B cell (primary cell): ENCODE data around the gene ZDHHC7. TPM values are rescaled to one million over a fixed set of nuclear protein-coding genes. Genes with fewer than 3 reads are reported as not detected.

Experiments used
- ATAC-seq: fragments of 200-7000 bp; cut with Tn5 transposase; one replicate; pipeline ENCODE4 v1.10.0; 2021; ENCODE audit warnings: low read depth, mild to moderate bottlenecking, moderate number of reproducible peaks, moderate library complexity
- CTCF ChIA-PET: fragments of 350-600 bp; sonication (Branson Sonifier 250); formaldehyde crosslinking; loops from one replicate; lab custom pipeline; 2021; ENCODE audit warnings: antibody characterized with exemption, inconsistent platforms; lab: Charles Lee
- POLR2A ChIA-PET: fragments of 350-600 bp; sonication (Branson Sonifier 250); formaldehyde crosslinking; loops from one replicate; lab custom pipeline; 2021; ENCODE audit warnings: antibody characterized with exemption; lab: Charles Lee
- DNase-seq: peaks from one replicate; pipeline ENCODE4 v3.0.0; 2013
- H2AFZ ChIP-seq: 2 replicates; pipeline ENCODE4 v1.6.1; 2012; ENCODE audit warnings: mild to moderate bottlenecking, low read depth, low read length; ENCODE audit not compliant: insufficient read depth, poor library complexity, severe bottlenecking
- H3K27ac ChIP-seq, 2 donors: 1 replicate in 1 of 2; 2 replicates in 1 of 2; pipeline ENCODE4 v1.5.1; 2012 to 2013; ENCODE audit warnings: low read length in 2 of 2, mild to moderate bottlenecking in 2 of 2, moderate library complexity in 1 of 2
- H3K27me3 ChIP-seq, 4 experiments: fragments of 200-600 bp in 1 of 4; sonication (generic) in 1 of 4; replicated peaks in 1 of 4; 1 replicate in 2 of 4; 2 replicates in 2 of 4; pipeline versions ENCODE4 v1.6.1 to v1.7.0; 2013 to 2016; ENCODE audit warnings: low read length in 3 of 4, mild to moderate bottlenecking in 2 of 4, mixed read lengths in 1 of 4, moderate library complexity in 1 of 4; ENCODE audit not compliant: insufficient read depth in 4 of 4, control insufficient read depth in 3 of 4; ENCODE audit errors: control extremely low read depth in 1 of 4
- H3K36me3 ChIP-seq, 2 experiments: replicated peaks in 1 of 2; 1 replicate in 1 of 2; 2 replicates in 1 of 2; pipeline versions ENCODE4 v1.6.1 to v1.7.1; 2013; ENCODE audit warnings: low read length in 1 of 2; ENCODE audit not compliant: insufficient read depth in 2 of 2, control insufficient read depth in 1 of 2; ENCODE audit errors: control extremely low read depth in 1 of 2, extremely low read depth in 1 of 2
- H3K4me1 ChIP-seq, 2 donors: fragments of 200-600 bp in 1 of 2; sonication (generic) in 1 of 2; 1 replicate in 1 of 2; 2 replicates in 1 of 2; pipeline versions ENCODE4 v1.5.1 to v1.6.1; 2013 to 2017; ENCODE audit warnings: low read length in 2 of 2; ENCODE audit not compliant: control insufficient read depth in 2 of 2, insufficient read depth in 2 of 2
- H3K4me2 ChIP-seq: replicated peaks from 2 replicates; pipeline ENCODE3; 2012; ENCODE audit warnings: mild to moderate bottlenecking, low read depth, low read length; ENCODE audit not compliant: poor library complexity, severe bottlenecking
- H3K4me3 ChIP-seq, 5 experiments: fragments of 200-600 bp in 1 of 5; sonication (generic) in 1 of 5; 1 replicate in 3 of 5; 2 replicates in 2 of 5; pipeline versions ENCODE4 v1.5.1 to v1.7.0; 2011 to 2016; ENCODE audit warnings: low read length in 4 of 5, mild to moderate bottlenecking in 4 of 5, low read depth in 2 of 5, control low read depth in 1 of 5, moderate library complexity in 1 of 5; ENCODE audit not compliant: insufficient read depth in 1 of 5; ENCODE audit errors: control extremely low read depth in 1 of 5, extremely low read depth in 1 of 5
- H3K79me2 ChIP-seq: fragments of 200-600 bp; sonication (generic); one replicate; pipeline ENCODE4 v1.6.0; 2016; ENCODE audit warnings: low read length; ENCODE audit not compliant: control insufficient read depth, insufficient read depth
- H3K9ac ChIP-seq: fragments of 200-600 bp; sonication (generic); 2 replicates; pipeline ENCODE4 v1.6.1; 2017; ENCODE audit warnings: mild to moderate bottlenecking, low read length, moderate library complexity
- H3K9me3 ChIP-seq, 3 donors: one replicate each; pipeline versions ENCODE4 v1.6.1 to v1.7.1; 2013; ENCODE audit warnings: low read length in 2 of 3; ENCODE audit not compliant: control insufficient read depth in 2 of 3, insufficient read depth in 1 of 3; ENCODE audit errors: control extremely low read depth in 1 of 3
- H4K20me1 ChIP-seq: 2 replicates; pipeline ENCODE4 v1.6.0; 2012; ENCODE audit warnings: mild to moderate bottlenecking, low read length; ENCODE audit not compliant: insufficient read depth, control insufficient read depth, poor library complexity, severe bottlenecking
- H3K27ac Mint-ChIP-seq: one replicate; pipeline ENCODE4 v1.8.0; 2021; ENCODE audit warnings: mixed read lengths
- H3K27me3 Mint-ChIP-seq: one replicate; pipeline ENCODE4 v1.8.0; 2021; ENCODE audit warnings: mixed read lengths
- H3K4me1 Mint-ChIP-seq: one replicate; pipeline ENCODE4 v1.8.0; 2021; ENCODE audit warnings: mixed read lengths
- H3K4me3 Mint-ChIP-seq: one replicate; pipeline ENCODE4 v1.8.0; 2021; ENCODE audit warnings: mixed read lengths
- H3K9me3 Mint-ChIP-seq: one replicate; pipeline ENCODE4 v1.8.0; 2022; ENCODE audit warnings: mixed read lengths; ENCODE audit not compliant: insufficient read depth
- CTCF ChIP-seq: fragments of 200-600 bp; IDR thresholded peaks from one replicate; pipeline ENCODE4 v1.8.0; 2022; ENCODE audit warnings: antibody characterized with exemption, mild to moderate bottlenecking
- EZH2 ChIP-seq: IDR thresholded peaks from 2 replicates; pipeline ENCODE4 v1.6.1; 2012; ENCODE audit warnings: borderline replicate concordance, low read depth, mild to moderate bottlenecking, moderate library complexity, low read length; ENCODE audit not compliant: insufficient read depth, poor library complexity, severe bottlenecking
- WGBS: methylation state at CpG from one replicate; pipeline ENCODE4 v1.1.5; 2013; ENCODE audit warnings: missing lambda C conversion rate; ENCODE audit not compliant: insufficient coverage; 5-methylcytosine and 5-hydroxymethylcytosine counted together
- intact Hi-C: fragments of 100-400 bp; cut with micrococcal nuclease; formaldehyde crosslinking; loops from one replicate; pipeline ENCODE4 v1.10.0; 2022
- polyA plus RNA-seq: library from polyadenylated mRNA; depleted of rRNA; stranded (reverse); fragments of >200 nt; gene quantifications from 2 replicates; pipeline ENCODE4 v1.2.3, GENCODE V29; 2012
- total RNA-seq, 2 donors: library from RNA; stranded (reverse); fragments of 120-200 nt in 1 of 2; gene quantifications; 1 replicate in 1 of 2; 2 replicates in 1 of 2; pipeline versions ENCODE4 v1.2.3 to v1.2.4, GENCODE V29; 2013 to 2022

The ZDHHC7 gene
- total and polyA plus RNA-seq, 2 donors (not counting 1 experiment from before 2014, with no cell fraction given): 25.2 to 36.1 TPM

- intact Hi-C loops: no loop called here
- Mint-ChIP-seq H3K4me1 (peaks cover 2% of the 10 kb centered on the region), H3K27me3 (peaks cover 11% of the 10 kb centered on the region), H3K27ac (no peak overlapping the region), H3K9me3 (no peaks in the 10 kb centered on the region), H3K4me3 (no peak overlapping the region)
- no peaks in the 10 kb centered on the region for H4K20me1 ChIP-seq
- no peak overlapping the region for H3K4me2 ChIP-seq
- no peaks in the 10 kb centered on the region for H3K27me3 ChIP-seq
- no peaks in the 10 kb centered on the region for H3K36me3 ChIP-seq
- POLR2A ChIA-PET: no interaction called here
- H3K4me1 ChIP-seq: peaks cover 0 to 2% of the 10 kb centered on the region in 2 donors
- DNase-seq: no peak
- TF ChIP-seq EZH2: no peak
- no peak for TF ChIP-seq CTCF
- H2AFZ ChIP-seq: no peak overlapping the region
- H3K79me2 ChIP-seq: no peaks in the 10 kb centered on the region
- H3K9ac ChIP-seq: no peak overlapping the region
- 87% methylated on average over 8 of the region's 9 CpGs for WGBS
- no peak for ATAC-seq
- H3K4me3 ChIP-seq: no peak overlapping the region
- no peak overlapping the region for H3K27ac ChIP-seq
- H3K9me3 ChIP-seq: no peaks in the 10 kb centered on the region
- CTCF ChIA-PET: no interaction called here
Measured at GRCh38 chr16:85019659-85020245, 8.4 kb upstream of the ZDHHC7 start.

- no peak for DNase-seq
- Mint-ChIP-seq H3K27ac (no peak overlapping the region), H3K4me3 (no peak overlapping the region), H3K9me3 (no peaks in the 10 kb centered on the region), H3K4me1 (no peaks in the 10 kb centered on the region), H3K27me3 (peaks cover 20% of the 10 kb centered on the region)
- CTCF ChIA-PET: no interaction called here
- Histone ChIP-seq H3K79me2 (no peaks in the 10 kb centered on the region), H3K9ac (no peak overlapping the region), H3K4me3 (no peak overlapping the region), H3K27ac (no peak overlapping the region), H3K9me3 (no peaks in the 10 kb centered on the region), H4K20me1 (no peaks in the 10 kb centered on the region), H3K27me3 (no peaks in the 10 kb centered on the region), H3K4me1 (peaks cover 0 to 2% of the 10 kb centered on the region in 2 donors), H2AFZ (no peak overlapping the region), H3K4me2 (no peak overlapping the region), H3K36me3 (no peaks in the 10 kb centered on the region)
- TF ChIP-seq CTCF (no peak), EZH2 (no peak)
- POLR2A ChIA-PET: no interaction called here
- intact Hi-C loops: no loop called here
- no peak for ATAC-seq
- WGBS: 91% methylated on average over 17 of the region's 19 CpGs
Measured at GRCh38 chr16:85018529-85019236, 7.3 kb upstream of the ZDHHC7 start.
